Lower leg skin (tissue), 4 donors: Measurements from ENCODE around the gene CCDC9B. TPM values are rescaled to one million over a fixed set of nuclear protein-coding genes. Genes with fewer than 3 reads are reported as not detected.

ENCODE experiments used
- DNase-seq, 2 donors: peaks; one replicate each; pipeline ENCODE4 v3.0.0-alpha.2; 2019; ENCODE audit warnings: low spot score in 2 of 2
- H3K4me3 ChIP-seq: fragments of 200-600 bp; sonication (generic); 2 replicates; pipeline ENCODE4 v1.5.1; 2017; ENCODE audit warnings: mild to moderate bottlenecking, low read depth; ENCODE audit not compliant: poor library complexity, severe bottlenecking
- POLR2A ChIP-seq, 2 donors: fragments of 450-650 bp; IDR thresholded peaks; one replicate each; pipeline ENCODE4 v1.6.1; 2016 to 2017; ENCODE audit warnings: antibody characterized with exemption in 2 of 2, mild to moderate bottlenecking in 1 of 2, moderate library complexity in 1 of 2
- WGBS, 2 donors: methylation state at CpG; one replicate each; pipeline ENCODE4 v1.1.5; 2018; 5-methylcytosine and 5-hydroxymethylcytosine counted together
- intact Hi-C: fragments of 100-400 bp; cut with DNase I; formaldehyde crosslinking; loops from one replicate; pipeline ENCODE4 v1.15.0; 2023; ENCODE audit warnings: low total_unique reads
- total RNA-seq, 4 donors: library from RNA; depleted of rRNA; stranded (reverse); fragments of >200 nt; gene quantifications; one replicate each; pipeline ENCODE4 v1.1.0, GENCODE V29; 2016
- TF ChIP-seq, protein P1 (sequence below), 3 donors: fragments of 450-650 bp; IDR thresholded peaks; one replicate each; pipeline ENCODE4 v1.5.1; 2016; ENCODE audit warnings: antibody characterized with exemption in 3 of 3, mild to moderate bottlenecking in 3 of 3, moderate library complexity in 2 of 3

The CCDC9B gene
- total RNA-seq, 4 donors from 2014 or later = 17.4 to 28.6 (median 24.7) TPM

DNA sequence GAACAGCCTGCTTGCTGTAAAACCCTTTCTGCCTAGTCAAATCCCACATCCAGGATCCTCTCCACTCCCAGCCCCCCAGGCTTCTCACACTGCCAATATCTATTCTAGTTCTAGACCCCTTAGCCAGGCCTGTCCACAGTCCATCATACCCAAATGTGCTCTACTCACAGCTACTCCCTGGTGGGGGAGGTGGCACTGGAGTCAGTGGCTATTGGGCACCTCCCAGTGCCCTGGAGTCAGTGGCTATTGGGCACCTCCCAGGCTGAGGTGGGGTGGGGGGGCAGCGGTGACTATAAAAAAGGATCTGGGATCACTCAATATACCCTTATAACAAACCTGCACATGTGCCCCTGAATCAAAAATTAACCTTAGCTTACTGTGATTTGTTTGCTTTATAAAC is 16.5 kb upstream of the CCDC9B start:
- intact Hi-C loops = no loop called here
- no peak overlapping the region for H3K4me3 ChIP-seq
- DNase-seq = no peak
- WGBS, 2 donors = 67 to 81% methylated on average over 1 of the region's 1 CpG
- no peak for TF ChIP-seq POLR2A (IDR thresholded peaks at IDR 0.05)
- TF ChIP-seq, protein P1, sequence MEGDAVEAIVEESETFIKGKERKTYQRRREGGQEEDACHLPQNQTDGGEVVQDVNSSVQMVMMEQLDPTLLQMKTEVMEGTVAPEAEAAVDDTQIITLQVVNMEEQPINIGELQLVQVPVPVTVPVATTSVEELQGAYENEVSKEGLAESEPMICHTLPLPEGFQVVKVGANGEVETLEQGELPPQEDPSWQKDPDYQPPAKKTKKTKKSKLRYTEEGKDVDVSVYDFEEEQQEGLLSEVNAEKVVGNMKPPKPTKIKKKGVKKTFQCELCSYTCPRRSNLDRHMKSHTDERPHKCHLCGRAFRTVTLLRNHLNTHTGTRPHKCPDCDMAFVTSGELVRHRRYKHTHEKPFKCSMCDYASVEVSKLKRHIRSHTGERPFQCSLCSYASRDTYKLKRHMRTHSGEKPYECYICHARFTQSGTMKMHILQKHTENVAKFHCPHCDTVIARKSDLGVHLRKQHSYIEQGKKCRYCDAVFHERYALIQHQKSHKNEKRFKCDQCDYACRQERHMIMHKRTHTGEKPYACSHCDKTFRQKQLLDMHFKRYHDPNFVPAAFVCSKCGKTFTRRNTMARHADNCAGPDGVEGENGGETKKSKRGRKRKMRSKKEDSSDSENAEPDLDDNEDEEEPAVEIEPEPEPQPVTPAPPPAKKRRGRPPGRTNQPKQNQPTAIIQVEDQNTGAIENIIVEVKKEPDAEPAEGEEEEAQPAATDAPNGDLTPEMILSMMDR (IDR thresholded peaks at IDR 0.05) = no peak

DNA sequence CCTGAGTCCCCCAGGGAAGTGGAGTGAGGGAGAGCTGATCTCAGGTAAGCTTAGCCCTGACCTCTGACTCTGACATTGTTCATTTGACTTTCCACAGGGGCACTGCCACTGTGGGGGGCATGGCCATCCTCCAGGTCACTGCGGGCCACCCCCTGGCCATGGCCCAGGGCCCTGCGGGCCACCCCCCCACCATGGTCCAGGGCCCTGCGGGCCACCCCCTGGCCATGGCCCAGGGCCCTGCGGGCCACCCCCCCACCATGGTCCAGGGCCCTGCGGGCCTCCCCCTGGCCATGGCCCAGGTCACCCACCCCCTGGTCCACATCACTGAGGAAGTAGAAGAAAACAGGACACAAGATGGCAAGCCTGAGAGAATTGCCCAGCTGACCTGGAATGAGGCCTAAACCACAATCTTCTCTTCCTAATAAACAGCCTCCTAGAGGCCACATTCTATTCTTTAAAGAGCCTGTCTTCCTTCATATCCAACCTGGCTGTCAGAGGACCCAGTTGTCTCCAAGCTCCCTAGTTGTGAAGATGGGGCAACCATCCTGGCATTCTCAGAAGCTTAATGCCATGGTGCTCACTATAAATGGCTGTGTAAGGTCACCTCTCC is 15.3 kb upstream of the CCDC9B start:
- 80 to 89% methylated on average over 1 to 3 of the region's 5 CpGs for WGBS, 2 donors
- DNase-seq = no peak
- no peak overlapping the region for H3K4me3 ChIP-seq
- TF ChIP-seq POLR2A (IDR thresholded peaks at IDR 0.05) = no peak
- TF ChIP-seq, protein P1 (IDR thresholded peaks at IDR 0.05) = no peak
- intact Hi-C loops = no loop called here

DNA sequence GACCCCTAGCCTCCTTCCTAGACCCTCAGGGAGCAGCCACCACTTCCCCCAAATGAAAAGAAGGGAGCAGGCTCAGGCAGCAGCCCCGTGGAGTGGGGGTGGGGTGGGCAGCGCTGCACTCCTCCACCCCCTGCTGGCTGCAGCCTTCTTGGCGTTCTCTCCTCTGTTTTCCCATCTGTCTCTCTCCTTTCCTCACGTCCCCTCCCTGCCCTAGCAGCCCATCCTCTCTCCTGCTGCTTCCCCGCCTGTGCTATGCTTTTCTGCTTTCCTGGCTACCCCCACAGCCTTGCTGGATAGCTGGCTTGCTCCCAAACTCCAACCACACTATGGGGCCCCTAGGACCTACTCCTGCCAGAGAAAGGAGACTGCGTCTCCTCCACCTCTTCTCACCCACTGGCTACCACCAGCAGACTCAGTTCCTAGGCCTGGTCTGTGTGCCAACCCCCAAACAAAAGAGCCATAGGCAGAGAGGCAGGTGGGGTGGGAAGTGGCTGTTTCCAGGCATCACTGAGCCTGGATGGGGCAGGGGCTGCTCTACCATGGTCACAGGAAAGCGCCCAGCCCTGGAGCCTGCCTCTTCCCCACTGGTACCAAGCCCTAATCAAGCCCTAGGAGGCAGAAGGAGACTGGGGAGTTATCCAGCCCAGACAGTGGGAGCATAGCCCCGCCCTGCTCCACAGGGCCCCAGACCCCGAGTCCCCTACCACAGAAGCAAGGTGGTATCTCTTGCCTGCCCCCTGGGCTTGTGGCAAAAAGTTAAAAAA is 13.9 kb upstream of the CCDC9B start:
- no peak for DNase-seq
- TF ChIP-seq POLR2A (IDR thresholded peaks at IDR 0.05) = no peak
- TF ChIP-seq, protein P1 (IDR thresholded peaks at IDR 0.05) = no peak
- 44 to 51% methylated on average over 9 of the region's 9 CpGs for WGBS, 2 donors
- no peak overlapping the region for H3K4me3 ChIP-seq
- intact Hi-C loops = no loop called here

DNA sequence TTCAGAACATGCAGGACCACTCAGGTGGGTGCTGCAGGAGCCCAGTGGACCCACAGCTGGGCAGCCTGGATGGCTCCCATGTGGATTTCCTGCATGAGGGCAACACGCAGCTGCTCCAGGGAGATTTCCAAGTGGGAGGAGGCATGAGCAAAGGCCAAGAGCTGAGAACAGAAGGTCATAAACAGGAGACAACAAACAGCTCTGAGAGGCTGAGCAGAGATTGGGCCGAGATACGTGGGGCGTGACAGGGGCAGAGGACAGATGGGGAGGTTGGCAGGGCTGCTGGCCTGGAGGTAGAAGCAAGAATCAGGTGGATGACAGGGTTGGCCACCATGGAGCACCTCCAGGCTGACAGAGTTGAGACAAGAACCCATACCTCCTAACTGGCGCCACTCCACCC is 13.0 kb upstream of the CCDC9B start:
- no peak overlapping the region for H3K4me3 ChIP-seq
- 62% methylated on average over 5 of the region's 5 CpGs for WGBS, 2 donors
- intact Hi-C loops = no loop called here
- DNase-seq = no peak
- no peak for TF ChIP-seq POLR2A (IDR thresholded peaks at IDR 0.05)
- TF ChIP-seq, protein P1 (IDR thresholded peaks at IDR 0.05) = no peak

DNA sequence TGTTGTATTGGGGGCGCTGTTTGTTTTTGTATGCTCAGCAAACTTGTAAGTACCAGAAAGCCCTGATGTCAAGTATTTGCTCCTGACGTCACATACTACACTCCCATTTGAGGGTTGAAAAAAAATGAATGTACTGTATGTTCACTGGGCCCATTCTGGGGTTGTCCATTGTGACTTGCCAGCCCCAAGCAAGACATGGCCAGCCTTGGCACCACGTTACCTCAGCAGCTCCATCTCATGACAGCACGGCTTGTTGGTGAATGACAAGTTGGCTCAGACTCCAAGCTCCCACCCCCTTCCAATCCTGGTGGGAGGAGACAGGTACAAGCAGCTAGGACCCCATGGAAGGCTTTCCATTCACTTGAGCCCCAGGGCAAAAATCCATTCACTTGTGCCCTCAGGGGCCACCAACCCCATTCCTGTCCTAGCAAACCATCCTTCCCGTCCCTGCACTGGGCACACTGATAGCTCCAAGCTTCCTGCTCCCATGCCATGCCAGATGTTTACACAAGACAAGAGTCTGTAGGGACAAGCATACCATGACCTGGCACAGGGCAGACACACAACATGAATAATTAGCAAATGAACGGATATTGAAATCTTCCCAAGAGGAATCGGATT is 11.7 kb upstream of the CCDC9B start:
- TF ChIP-seq, protein P1 (IDR thresholded peaks at IDR 0.05) = no peak
- TF ChIP-seq POLR2A (IDR thresholded peaks at IDR 0.05) = no peak
- WGBS, 2 donors = 81 to 92% methylated on average over 7 of the region's 7 CpGs
- no peak for DNase-seq
- no peak overlapping the region for H3K4me3 ChIP-seq
- intact Hi-C loops = no loop called here
